Measurements from ENCODE around the gene AIF1L.

Gene AIF1L

GRCh38 chr9:131161585-131161984 lies 65.3 kb downstream of the AIF1L start:
- DNase-seq (ENCODE audit: low read depth in 1 of 2, low spot score in 1 of 2), result no peak

DNA sequence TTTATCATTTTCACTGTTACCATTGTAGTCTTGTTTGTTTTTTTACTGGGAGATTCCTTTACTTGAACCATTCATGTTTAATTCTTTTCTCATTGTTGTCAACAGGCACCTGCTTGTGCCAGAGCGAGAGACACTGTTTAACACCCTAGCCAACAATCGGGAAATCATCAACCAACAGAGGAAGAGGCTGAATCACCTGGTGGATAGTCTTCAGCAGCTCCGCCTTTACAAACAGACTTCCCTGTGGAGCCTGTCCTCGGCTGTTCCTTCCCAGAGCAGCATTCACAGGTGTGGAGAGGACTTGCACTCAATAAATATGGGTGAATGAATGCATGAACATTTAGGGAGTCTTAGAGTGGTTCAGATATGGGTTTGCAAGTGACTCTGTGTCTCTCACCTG lies 66.6 kb downstream of the AIF1L start:
- DNase-seq (ENCODE audit: low read depth in 1 of 2, low spot score in 1 of 2), result no peak

DNA sequence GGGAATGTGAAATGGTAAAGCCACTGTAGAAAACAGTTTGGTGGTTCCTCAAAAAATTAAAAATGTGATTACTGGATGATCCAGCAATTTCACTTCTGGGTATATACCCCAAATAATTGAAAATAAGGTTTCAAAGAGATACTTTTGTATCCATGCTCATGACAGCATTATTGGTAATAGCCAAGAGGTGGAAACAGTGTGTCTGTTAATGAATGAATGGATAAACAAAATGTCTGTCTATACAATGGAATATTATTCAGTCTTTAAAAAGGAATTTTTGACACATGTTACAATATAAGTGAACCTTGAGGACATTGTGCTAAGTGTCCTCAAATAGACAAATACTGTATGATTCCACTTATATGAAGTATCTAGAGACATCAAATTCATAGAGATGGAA lies 69.2 kb downstream of the AIF1L start:
- no peak for DNase-seq (ENCODE audit: low read depth in 1 of 2, low spot score in 1 of 2)

GRCh38 chr9:131167146-131167692 lies 70.9 kb downstream of the AIF1L start:
- no peak for DNase-seq (ENCODE audit: low read depth in 1 of 2, low spot score in 1 of 2)

GRCh38 chr9:131167936-131168335 lies 71.6 kb downstream of the AIF1L start:
- DNase-seq (ENCODE audit: low read depth in 1 of 2, low spot score in 1 of 2), result no peak

- DNase-seq (ENCODE audit: low read depth in 1 of 2, low spot score in 1 of 2), result no peak
Observed at GRCh38 chr9:131169563-131170240, 73.4 kb downstream of the AIF1L start.

Data from activated T-helper 1 cell treated with anti-CD3 and anti-CD28 coated beads, Interleukin-2, amount 50 U/mL, for 16 hours (primary cell).